H9 (cell line): ENCODE results near the gene DACT2. TPM values are rescaled to one million over a fixed set of nuclear protein-coding genes. Genes with fewer than 3 reads are reported as not detected.

ENCODE experiments used
- DNase-seq: peaks from one replicate; pipeline ENCODE4 v3.0.0-alpha.2; 2017
- H2AFZ ChIP-seq: one replicate; pipeline ENCODE4 v1.6.1; 2013; ENCODE audit warnings: mild to moderate bottlenecking, low read length, control low read depth, moderate library complexity
- H2AK5ac ChIP-seq: 2 replicates; pipeline ENCODE4 v1.6.1; 2013; ENCODE audit warnings: low read length, control low read depth, mixed read lengths; ENCODE audit not compliant: insufficient read length
- H2BK120ac ChIP-seq: one replicate; pipeline ENCODE4 v1.6.1; 2013; ENCODE audit warnings: low read depth, mild to moderate bottlenecking, low read length, control low read depth, inconsistent platforms; ENCODE audit not compliant: poor library complexity, severe bottlenecking
- H2BK12ac ChIP-seq: 2 replicates; pipeline ENCODE4 v1.6.1; 2013; ENCODE audit warnings: low read length, control low read depth, mixed read lengths, low read depth; ENCODE audit not compliant: insufficient read length
- H2BK15ac ChIP-seq: 2 replicates; pipeline ENCODE4 v1.6.1; 2013; ENCODE audit warnings: low read depth, low read length, control low read depth
- H2BK20ac ChIP-seq: one replicate; pipeline ENCODE4 v1.6.1; 2013; ENCODE audit warnings: low read depth, mild to moderate bottlenecking, low read length, control low read depth, inconsistent platforms; ENCODE audit not compliant: poor library complexity, severe bottlenecking
- H2BK5ac ChIP-seq: 2 replicates; pipeline ENCODE4 v1.6.1; 2013; ENCODE audit warnings: low read length, control low read depth, mixed read lengths; ENCODE audit not compliant: insufficient read length
- H3K14ac ChIP-seq: 2 replicates; pipeline ENCODE4 v1.6.1; 2013; ENCODE audit warnings: low read length, control low read depth; ENCODE audit not compliant: insufficient read depth
- H3K18ac ChIP-seq: 2 replicates; pipeline ENCODE4 v1.6.1; 2013; ENCODE audit warnings: low read depth, mild to moderate bottlenecking, mixed read lengths, low read length, control low read depth; ENCODE audit not compliant: insufficient read length
- H3K23ac ChIP-seq: 2 replicates; pipeline ENCODE4 v1.6.1; 2013; ENCODE audit warnings: low read length, control low read depth, mixed read lengths, low read depth; ENCODE audit not compliant: insufficient read length
- H3K23me2 ChIP-seq: 2 replicates; pipeline ENCODE4 v1.6.1; 2013; ENCODE audit warnings: low read depth, mild to moderate bottlenecking, mixed read lengths, low read length, control low read depth; ENCODE audit not compliant: insufficient read length, poor library complexity, severe bottlenecking
- H3K27ac ChIP-seq: 2 replicates; pipeline ENCODE4 v1.5.1; 2013; ENCODE audit warnings: low read length, control low read depth, mixed read lengths, low read depth; ENCODE audit not compliant: insufficient read length
- H3K27me3 ChIP-seq: 2 replicates; pipeline ENCODE4 v1.6.1; 2013; ENCODE audit warnings: low read length, control low read depth, inconsistent platforms; ENCODE audit not compliant: insufficient read depth
- H3K4ac ChIP-seq: 2 replicates; pipeline ENCODE4 v1.6.1; 2013; ENCODE audit warnings: low read depth, mild to moderate bottlenecking, control low read depth, inconsistent platforms, low read length, moderate library complexity
- H3K4me1 ChIP-seq: 2 replicates; pipeline ENCODE4 v1.6.1; 2013; ENCODE audit warnings: low read length, control low read depth, inconsistent platforms; ENCODE audit not compliant: insufficient read depth
- H3K4me2 ChIP-seq: 2 replicates; pipeline ENCODE4 v1.6.1; 2013; ENCODE audit warnings: low read length, control low read depth, mixed read lengths; ENCODE audit not compliant: insufficient read length, insufficient read depth
- H3K56ac ChIP-seq: 2 replicates; pipeline ENCODE4 v1.6.1; 2013; ENCODE audit warnings: low read depth, mild to moderate bottlenecking, mixed read lengths, low read length, control low read depth; ENCODE audit not compliant: insufficient read length
- H3K79me1 ChIP-seq: 2 replicates; pipeline ENCODE4 v1.6.1; 2013; ENCODE audit warnings: low read depth, mild to moderate bottlenecking, moderate library complexity, low read length, control low read depth, inconsistent platforms; ENCODE audit not compliant: insufficient read depth, poor library complexity, severe bottlenecking
- H3K79me2 ChIP-seq: 2 replicates; pipeline ENCODE4 v1.6.1; 2013; ENCODE audit warnings: low read length, control low read depth, inconsistent platforms; ENCODE audit not compliant: insufficient read depth
- H3K9ac ChIP-seq: 2 replicates; pipeline ENCODE4 v1.6.1; 2013; ENCODE audit warnings: low read length, control low read depth, mixed read lengths; ENCODE audit not compliant: insufficient read length; ENCODE audit errors: extremely low read depth
- H3K9me3 ChIP-seq: one replicate; pipeline ENCODE4 v1.6.1; 2013; ENCODE audit warnings: low read depth, low read length, inconsistent platforms; ENCODE audit not compliant: control insufficient read depth
- H3T11ph ChIP-seq: one replicate; pipeline ENCODE4 v1.6.1; 2013; ENCODE audit warnings: mild to moderate bottlenecking, low read length, control low read depth, inconsistent platforms
- H4K20me1 ChIP-seq: one replicate; pipeline ENCODE4 v1.6.1; 2013; ENCODE audit not compliant: control insufficient read depth, insufficient read length, insufficient read depth
- H4K5ac ChIP-seq: 2 replicates; pipeline ENCODE4 v1.6.1; 2013; ENCODE audit warnings: low read depth, mild to moderate bottlenecking, mixed read lengths, low read length, control low read depth; ENCODE audit not compliant: insufficient read length
- H4K8ac ChIP-seq: replicated peaks from 2 replicates; pipeline ENCODE4 v1.6.1; 2013; ENCODE audit warnings: low read length, control low read depth, mixed read lengths, low read depth; ENCODE audit not compliant: insufficient read length
- H4K91ac ChIP-seq: 2 replicates; pipeline ENCODE4 v1.6.1; 2013; ENCODE audit warnings: low read depth, mild to moderate bottlenecking, moderate library complexity, mixed read lengths, low read length, control low read depth; ENCODE audit not compliant: insufficient read length
- H3K27ac Mint-ChIP-seq, 3 experiments: 2 replicates in 2 of 3; 3 replicates in 1 of 3; pipeline ENCODE4 v1.8.0; 2020 to 2021; ENCODE audit warnings: mixed read lengths in 3 of 3, mild to moderate bottlenecking in 1 of 3, moderate library complexity in 1 of 3
- H3K27me3 Mint-ChIP-seq: 2 replicates; pipeline ENCODE4 v1.8.0; 2021; ENCODE audit warnings: low read depth, mild to moderate bottlenecking, moderate library complexity, mixed read lengths
- H3K36me3 Mint-ChIP-seq, 3 experiments: 2 replicates in 2 of 3; 3 replicates in 1 of 3; pipeline ENCODE4 v1.8.0; 2020 to 2021; ENCODE audit warnings: low read depth in 3 of 3, mixed read lengths in 3 of 3; ENCODE audit not compliant: insufficient read depth in 1 of 3
- H3K4me1 Mint-ChIP-seq, 2 experiments: 2 replicates each; pipeline ENCODE4 v1.8.0; 2020; ENCODE audit warnings: mixed read lengths in 2 of 2
- H3K4me3 Mint-ChIP-seq, 2 experiments: 2 replicates in 1 of 2; 3 replicates in 1 of 2; pipeline ENCODE4 v1.8.0; 2020 to 2021; ENCODE audit warnings: mild to moderate bottlenecking in 2 of 2, mixed read lengths in 2 of 2, moderate library complexity in 1 of 2
- H3K9me3 Mint-ChIP-seq, 2 experiments: 2 replicates in 1 of 2; 3 replicates in 1 of 2; pipeline ENCODE4 v1.8.0; 2020; ENCODE audit warnings: mild to moderate bottlenecking in 2 of 2, mixed read lengths in 2 of 2, moderate library complexity in 1 of 2
- CTCF ChIP-seq: fragments of 200-600 bp; sonication (generic); conservative IDR thresholded peaks from 3 replicates; pipeline ENCODE4 v1.8.0; 2021; ENCODE audit warnings: antibody characterized with exemption, mild to moderate bottlenecking
- WGBS: extraction: QIAGEN DNeasy Blood & Tissue Kit; methylation state at CpG from one replicate; pipeline ENCODE4 v1.1.7; 2013; ENCODE audit warnings: missing lambda C conversion rate, low lambda C conversion rate, mixed read lengths; ENCODE audit not compliant: insufficient read length; ENCODE audit errors: extremely low coverage; 5-methylcytosine and 5-hydroxymethylcytosine counted together
- total RNA-seq: library from RNA; stranded (reverse); gene quantifications from 2 replicates; pipeline ENCODE4 v1.2.1, GENCODE V29; 2021

Gene DACT2
- total RNA-seq, 1 experiment from 2014 or later = 1.8 TPM

GRCh38 chr6:168352096-168352495 is 32.5 kb upstream of the DACT2 start:
- DNase-seq = no peak

More at GRCh38 chr6:168352096-168352495, 32.5 kb upstream of the DACT2 start:
- Histone ChIP-seq H2AK5ac (no peak overlapping the region), H3K23ac (no peak overlapping the region), H3K56ac (no peak overlapping the region), H3K14ac (no peak overlapping the region), H4K5ac (no peak overlapping the region), H2BK5ac (no peak overlapping the region), H2BK15ac (no peak overlapping the region), H3T11ph (no peak overlapping the region), H3K23me2 (no peaks in the 10 kb centered on the region), H3K27ac (no peak overlapping the region), H3K9ac (no peak overlapping the region), H3K4ac (no peak overlapping the region), H3K4me1 (no peaks in the 10 kb centered on the region), H4K20me1 (no peaks in the 10 kb centered on the region), H3K27me3 (no peaks in the 10 kb centered on the region), H4K91ac (no peak overlapping the region), H2BK120ac (no peak overlapping the region), H3K9me3 (no peaks in the 10 kb centered on the region), H3K79me1 (no peaks in the 10 kb centered on the region), H3K4me2 (no peak overlapping the region), H2BK20ac (no peak overlapping the region), H2BK12ac (no peak overlapping the region), H2AFZ (no peak overlapping the region), H3K79me2 (no peaks in the 10 kb centered on the region), H4K8ac (no peak overlapping the region), H3K18ac (no peak overlapping the region)
- H3K4me1 Mint-ChIP-seq = peaks cover 4 to 8% of the 10 kb centered on the region in 2 experiments; a peak in 2 of 4 replicates
- no peak overlapping the region for H3K4me3 Mint-ChIP-seq
- H3K36me3 Mint-ChIP-seq = no peaks in the 10 kb centered on the region; a peak in 1 of 7 replicates
- H3K9me3 Mint-ChIP-seq = no peaks in the 10 kb centered on the region; a peak in 1 of 5 replicates
- H3K27me3 Mint-ChIP-seq = peaks cover 4% of the 10 kb centered on the region; the same call in 1 of the 2 replicates
- no peak overlapping the region; a peak in 1 of 7 replicates for H3K27ac Mint-ChIP-seq
- no CpG with 5 or more reads among the region's 5 CpGs for WGBS
- TF ChIP-seq CTCF = no peak
